Stimulated activated naive CD8-positive, alpha-beta T cell treated with anti-CD3 and anti-CD28 coated beads, Interleukin-15, amount 100 ng/mL, for 72 hours (primary cell): ENCODE results near the gene MAN1C1.

Source experiments
- ATAC-seq: fragments of 150-1000 bp; cut with Tn5 transposase; 2 replicates; pipeline ENCODE4 v1.10.0; 2021; ENCODE audit warnings: mild to moderate bottlenecking, moderate library complexity
- DNase-seq, 2 donors: peaks; one replicate each; pipeline ENCODE4 v3.0.0; 2021 to 2022
- H3K27ac Mint-ChIP-seq, 2 donors: one replicate each; pipeline ENCODE4 v1.8.0; 2022; ENCODE audit warnings: mild to moderate bottlenecking in 2 of 2, mixed read lengths in 2 of 2, moderate library complexity in 2 of 2
- H3K27me3 Mint-ChIP-seq: one replicate; pipeline ENCODE4 v1.8.0; 2022; ENCODE audit warnings: mixed read lengths
- H3K4me1 Mint-ChIP-seq: one replicate; pipeline ENCODE4 v1.8.0; 2022; ENCODE audit warnings: mild to moderate bottlenecking, mixed read lengths
- H3K4me3 Mint-ChIP-seq, 2 donors: one replicate each; pipeline ENCODE4 v1.8.0; 2022; ENCODE audit warnings: mild to moderate bottlenecking in 2 of 2, mixed read lengths in 2 of 2, moderate library complexity in 1 of 2
- H3K9me3 Mint-ChIP-seq, 2 donors: one replicate each; pipeline ENCODE4 v1.8.0; 2022; ENCODE audit warnings: mixed read lengths in 2 of 2

The MAN1C1 gene

GRCh38 chr1:25740071-25740470 lies 123.5 kb downstream of the MAN1C1 start:
- Mint-ChIP-seq H3K4me3 (no peak overlapping the region), H3K27me3 (no peaks in the 10 kb centered on the region), H3K4me1 (peaks cover 35% of the 10 kb centered on the region), H3K27ac (peak overlapping the region in 1 of 2 donors; percentile 4), H3K9me3 (no peaks in the 10 kb centered on the region)
- DNase-seq (no peak), ATAC-seq (no peak)

- Mint-ChIP-seq H3K4me3 (no peak overlapping the region), H3K9me3 (no peaks in the 10 kb centered on the region), H3K27me3 (no peaks in the 10 kb centered on the region), H3K4me1 (peaks cover 35% of the 10 kb centered on the region), H3K27ac (no peak overlapping the region)
- ATAC-seq (no peak), DNase-seq (no peak)
Measured at GRCh38 chr1:25742316-25742715, 125.7 kb downstream of the MAN1C1 start.

GRCh38 chr1:25743164-25744139 lies 126.9 kb downstream of the MAN1C1 start:
- no peak for DNase-seq
- H3K4me3 Mint-ChIP-seq = no peak overlapping the region
- no peak overlapping the region for H3K27ac Mint-ChIP-seq
- no peaks in the 10 kb centered on the region for H3K27me3 Mint-ChIP-seq
- no peak for ATAC-seq
- no peaks in the 10 kb centered on the region for H3K9me3 Mint-ChIP-seq
- peaks cover 44% of the 10 kb centered on the region for H3K4me1 Mint-ChIP-seq

- no peak overlapping the region for H3K27ac Mint-ChIP-seq
- H3K9me3 Mint-ChIP-seq = no peaks in the 10 kb centered on the region
- no peak overlapping the region for H3K4me3 Mint-ChIP-seq
- ATAC-seq (no peak), DNase-seq (no peak)
- H3K4me1 Mint-ChIP-seq = peaks cover 42% of the 10 kb centered on the region
- H3K27me3 Mint-ChIP-seq = no peaks in the 10 kb centered on the region
Measured at GRCh38 chr1:25744140-25744581, 127.6 kb downstream of the MAN1C1 start.

GRCh38 chr1:25744636-25745425 lies 128.2 kb downstream of the MAN1C1 start:
- peak overlapping the region in 1 of 2 donors; percentile 10 for H3K27ac Mint-ChIP-seq
- no peak for DNase-seq
- H3K27me3 Mint-ChIP-seq = no peaks in the 10 kb centered on the region
- H3K9me3 Mint-ChIP-seq = no peaks in the 10 kb centered on the region
- peaks cover 35% of the 10 kb centered on the region for H3K4me1 Mint-ChIP-seq
- H3K4me3 Mint-ChIP-seq = no peak overlapping the region
- no peak for ATAC-seq

- H3K27me3 Mint-ChIP-seq = no peaks in the 10 kb centered on the region
- no peaks in the 10 kb centered on the region for H3K9me3 Mint-ChIP-seq
- H3K27ac Mint-ChIP-seq = no peak overlapping the region
- no peak for ATAC-seq
- DNase-seq = no peak
- H3K4me3 Mint-ChIP-seq = no peak overlapping the region
- H3K4me1 Mint-ChIP-seq = peaks cover 38% of the 10 kb centered on the region
Measured at GRCh38 chr1:25746299-25747045, 129.9 kb downstream of the MAN1C1 start.

GRCh38 chr1:25747046-25747719 lies 130.6 kb downstream of the MAN1C1 start:
- H3K9me3 Mint-ChIP-seq = no peaks in the 10 kb centered on the region
- no peak overlapping the region for H3K4me3 Mint-ChIP-seq
- H3K27ac Mint-ChIP-seq = no peak overlapping the region
- ATAC-seq (no peak), DNase-seq (no peak)
- peaks cover 36% of the 10 kb centered on the region for H3K4me1 Mint-ChIP-seq
- H3K27me3 Mint-ChIP-seq = no peaks in the 10 kb centered on the region

GRCh38 chr1:25748531-25749205 lies 132.1 kb downstream of the MAN1C1 start:
- H3K27me3 Mint-ChIP-seq = no peaks in the 10 kb centered on the region

GRCh38 chr1:25750923-25751605 lies 134.5 kb downstream of the MAN1C1 start:
- Mint-ChIP-seq H3K27me3 (no peaks in the 10 kb centered on the region), H3K4me3 (no peak overlapping the region), H3K9me3 (no peaks in the 10 kb centered on the region), H3K27ac (peak overlapping the region in 1 of 2 donors; percentile 36), H3K4me1 (peaks cover 61% of the 10 kb centered on the region)
- ATAC-seq (no peak), DNase-seq (no peak)

More at GRCh38 chr1:25748531-25749205, 132.1 kb downstream of the MAN1C1 start:
- H3K9me3 Mint-ChIP-seq = no peaks in the 10 kb centered on the region
- peak overlapping the region in 1 of 2 donors; percentile 32 for H3K27ac Mint-ChIP-seq
- no peak overlapping the region for H3K4me3 Mint-ChIP-seq
- peaks cover 44% of the 10 kb centered on the region for H3K4me1 Mint-ChIP-seq
- no peak for DNase-seq
- no peak for ATAC-seq

- peak in 1 of 2 donors; percentile 43 for DNase-seq
- peak overlapping the region; percentile 82 to 95 for H3K27ac Mint-ChIP-seq
Measured at GRCh38 chr1:25754470-25755181, 138.0 kb downstream of the MAN1C1 start.

GRCh38 chr1:25755475-25756125 lies 139.0 kb downstream of the MAN1C1 start:
- no peaks in the 10 kb centered on the region for H3K27me3 Mint-ChIP-seq
- ATAC-seq (no peak), DNase-seq (no peak)
- no peaks in the 10 kb centered on the region for H3K9me3 Mint-ChIP-seq
- peaks cover 78% of the 10 kb centered on the region for H3K4me1 Mint-ChIP-seq
- H3K27ac Mint-ChIP-seq = no peak overlapping the region
- H3K4me3 Mint-ChIP-seq = peak overlapping the region in 1 of 2 donors; percentile 46

More at GRCh38 chr1:25754470-25755181, 138.0 kb downstream of the MAN1C1 start:
- Mint-ChIP-seq H3K9me3 (no peaks in the 10 kb centered on the region), H3K4me3 (peak overlapping the region; percentile 44 to 56), H3K4me1 (peaks cover 78% of the 10 kb centered on the region), H3K27me3 (no peaks in the 10 kb centered on the region)
- peak; percentile 87 for ATAC-seq

GRCh38 chr1:25756215-25756614 lies 139.6 kb downstream of the MAN1C1 start:
- peak overlapping the region in 1 of 2 donors; percentile 46 for H3K4me3 Mint-ChIP-seq
- no peaks in the 10 kb centered on the region for H3K9me3 Mint-ChIP-seq
- ATAC-seq = no peak
- DNase-seq = no peak
- no peaks in the 10 kb centered on the region for H3K27me3 Mint-ChIP-seq
- peaks cover 74% of the 10 kb centered on the region for H3K4me1 Mint-ChIP-seq
- peak overlapping the region in 1 of 2 donors; percentile 87 for H3K27ac Mint-ChIP-seq
